Limb (tissue), 2 donors: Measurements from ENCODE around the gene SH3TC2.
A peak's percentile ranks its signal among the peaks of the same experiment; 100 is the strongest.

ENCODE experiments used
- DNase-seq, 2 donors: peaks; one replicate each; pipeline ENCODE4 v3.0.0-alpha.2; 2016; ENCODE audit errors: extremely low spot score in 2 of 2

Gene SH3TC2

GRCh38 chr5:148972974-148973374 lies 89.9 kb downstream of the SH3TC2 start:
- no peak for DNase-seq

GRCh38 chr5:148972396-148972795 lies 90.5 kb downstream of the SH3TC2 start:
- no peak for DNase-seq

- DNase-seq = no peak
Measured at GRCh38 chr5:148970876-148971275, 92.0 kb downstream of the SH3TC2 start.

- peak in 1 of 2 donors; percentile 38 for DNase-seq
Measured at GRCh38 chr5:148970228-148970627, 92.6 kb downstream of the SH3TC2 start.

- DNase-seq = no peak
Measured at GRCh38 chr5:148969291-148969690, 93.6 kb downstream of the SH3TC2 start.

- no peak for DNase-seq
Measured at GRCh38 chr5:148968311-148968710, 94.6 kb downstream of the SH3TC2 start.

- DNase-seq = no peak
Measured at GRCh38 chr5:148967783-148968182, 95.1 kb downstream of the SH3TC2 start.

- DNase-seq = no peak
Measured at GRCh38 chr5:148966938-148967337, 95.9 kb downstream of the SH3TC2 start.

- no peak for DNase-seq
Measured at GRCh38 chr5:148966348-148966747, 96.5 kb downstream of the SH3TC2 start.

- DNase-seq = peak; percentile 43 to 57
Measured at GRCh38 chr5:148965511-148966265, 97.2 kb downstream of the SH3TC2 start.

- DNase-seq = no peak
Measured at GRCh38 chr5:148963664-148964063, 99.2 kb downstream of the SH3TC2 start.

- DNase-seq = no peak
Measured at GRCh38 chr5:148962761-148963324, 100.0 kb downstream of the SH3TC2 start.

- no peak for DNase-seq
Measured at GRCh38 chr5:148962200-148962550, 100.7 kb downstream of the SH3TC2 start.

GRCh38 chr5:148961261-148962199 lies 101.3 kb downstream of the SH3TC2 start:
- no peak for DNase-seq

- no peak for DNase-seq
Measured at GRCh38 chr5:148960070-148960769, 102.6 kb downstream of the SH3TC2 start.

- DNase-seq = no peak
Measured at GRCh38 chr5:148957591-148958202, 105.2 kb downstream of the SH3TC2 start.

- no peak for DNase-seq
Measured at GRCh38 chr5:148956477-148957385, 106.1 kb downstream of the SH3TC2 start.
